Activated T-helper 1 cell treated with anti-CD3 and anti-CD28 coated beads, Interleukin-2, amount 50 U/mL, for 16 hours (primary cell): Measurements from ENCODE around the gene PAX7.

Source experiments
- DNase-seq, 2 donors: peaks; one replicate each; pipeline ENCODE4 v3.0.0-alpha.2; 2020; ENCODE audit warnings: low read depth in 1 of 2, low spot score in 1 of 2

The PAX7 gene

DNA sequence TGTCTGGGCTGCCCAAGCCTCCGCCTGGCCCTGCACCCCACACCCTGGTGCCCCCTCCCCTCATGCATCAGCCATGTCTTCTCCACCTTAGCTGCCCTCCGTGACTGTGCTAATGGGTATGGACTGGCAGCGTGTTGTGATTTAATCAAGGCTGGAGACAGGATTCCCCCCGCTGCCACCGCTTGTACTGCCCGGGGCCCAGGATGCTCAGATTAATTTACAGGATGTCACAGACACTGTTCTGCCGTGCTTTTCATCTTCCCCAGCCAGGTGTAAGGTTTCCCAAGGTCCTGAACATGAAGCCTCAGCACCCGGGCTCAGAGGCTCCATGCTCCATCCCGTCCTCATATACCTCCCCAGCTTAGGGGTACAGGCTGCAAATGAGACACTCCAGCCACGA is 162.5 kb downstream of the PAX7 start:
- no peak for DNase-seq

DNA sequence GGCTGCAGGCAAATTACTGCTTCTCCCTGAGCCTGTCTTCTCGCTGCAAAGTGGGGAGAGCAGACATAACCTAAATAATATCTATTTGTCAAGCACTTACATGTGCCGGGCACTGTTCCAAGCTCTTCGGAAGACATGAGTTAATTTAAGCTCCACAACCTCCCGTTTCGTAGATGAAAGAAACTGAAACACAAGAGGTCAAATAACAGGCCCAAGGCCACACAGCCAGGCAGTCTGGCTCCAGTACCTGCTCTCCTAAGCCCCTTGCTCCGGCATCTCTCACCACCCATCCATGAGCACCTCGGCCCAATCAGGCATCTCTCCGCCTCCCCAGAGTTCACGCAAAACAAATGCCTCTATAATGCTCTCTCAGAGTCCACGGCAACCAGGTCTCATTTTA is 163.4 kb downstream of the PAX7 start:
- DNase-seq, result no peak

DNA sequence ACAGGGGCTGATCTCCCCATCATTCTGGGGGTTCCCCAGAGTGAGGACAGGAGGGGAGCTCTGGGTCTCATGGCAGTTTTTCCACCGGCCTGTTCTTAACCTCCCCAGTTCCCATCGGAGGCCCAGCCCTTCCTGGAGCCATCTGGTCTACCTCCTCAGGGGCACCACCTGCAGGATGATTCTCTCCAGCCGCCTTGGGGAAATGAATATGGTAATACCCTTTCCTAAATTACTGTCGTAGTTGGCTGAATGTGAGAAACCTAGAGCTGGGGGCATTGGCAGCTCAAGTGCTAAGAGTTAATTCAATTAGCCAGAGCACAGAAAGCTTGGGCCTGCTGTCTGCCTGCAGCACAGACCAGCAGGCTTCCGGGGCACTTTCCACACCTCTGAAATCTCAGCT is 163.9 kb downstream of the PAX7 start:
- no peak for DNase-seq

DNA sequence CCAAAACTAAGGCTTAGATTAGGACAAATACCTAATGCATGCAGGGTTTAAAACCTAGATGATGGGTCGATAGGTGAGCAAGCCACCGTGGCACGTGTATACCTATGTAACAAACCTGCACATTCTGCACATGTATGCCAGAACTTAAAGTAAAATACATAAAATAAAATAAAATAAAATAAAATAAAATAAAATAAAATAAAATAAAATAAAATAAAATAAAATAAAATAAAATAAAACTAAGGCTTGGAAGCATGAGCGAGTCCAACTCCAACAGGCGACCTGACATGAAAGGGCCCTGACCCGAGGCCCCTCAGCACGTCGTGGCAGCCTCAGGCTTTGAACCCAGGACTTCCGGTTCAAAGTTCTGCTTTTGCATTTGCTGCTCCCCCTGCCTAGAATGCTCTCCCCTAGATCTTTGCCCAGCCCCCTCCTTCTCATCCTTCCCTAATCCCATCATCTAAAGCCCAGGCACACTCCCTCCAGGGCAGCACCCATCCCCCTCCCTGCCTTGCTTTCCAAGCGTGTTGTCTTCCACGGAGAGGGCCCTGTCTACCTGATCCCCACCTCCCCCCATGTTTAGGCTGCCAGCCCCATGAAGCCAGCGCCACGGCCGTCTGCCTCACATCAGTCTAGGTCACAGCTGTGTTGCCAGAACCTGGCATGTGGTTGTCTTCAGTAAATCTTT is 164.5 kb downstream of the PAX7 start:
- DNase-seq, result no peak

DNA sequence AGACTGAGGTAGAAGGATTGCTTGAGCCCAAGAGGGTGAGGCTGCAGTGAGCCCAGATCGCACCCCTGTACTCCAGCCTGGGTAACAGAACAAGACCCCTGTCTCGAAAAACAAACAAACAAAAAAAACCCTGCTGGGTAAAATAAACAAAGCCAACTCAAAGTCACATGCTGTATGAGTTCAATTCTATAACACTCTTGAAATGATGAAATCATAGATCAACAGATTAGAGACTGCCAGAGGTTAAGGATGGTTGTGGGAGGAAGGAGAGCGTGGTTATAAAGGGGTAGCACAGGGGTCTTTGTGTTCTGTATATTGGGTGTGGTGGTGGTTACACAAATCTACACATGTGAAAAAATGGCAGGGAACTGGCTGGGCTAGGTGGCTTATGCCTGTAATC is 166.3 kb downstream of the PAX7 start:
- DNase-seq, result no peak
